B cell (primary cell): Measurements from ENCODE around the gene ZFYVE19.

Experiments
- CTCF ChIP-seq: fragments of 200-600 bp; IDR thresholded peaks from one replicate; pipeline ENCODE4 v1.8.0; 2022; ENCODE audit warnings: antibody characterized with exemption, mild to moderate bottlenecking
- EZH2 ChIP-seq: IDR thresholded peaks from 2 replicates; pipeline ENCODE4 v1.6.1; 2012; ENCODE audit warnings: borderline replicate concordance, low read depth, mild to moderate bottlenecking, moderate library complexity, low read length; ENCODE audit not compliant: insufficient read depth, poor library complexity, severe bottlenecking

GRCh38 chr15:40843885-40844695 is 37.2 kb downstream of the ZFYVE19 start, which contains the start of gene SPINT1:
- TF ChIP-seq CTCF (no peak), EZH2 (no peak)
